Stimulated activated CD4-positive, alpha-beta T cell treated with anti-CD3 and anti-CD28 coated beads, Interleukin-4, amount 100 ng/mL, for 4 hours (primary cell): ENCODE measurements around the gene OXNAD1.

Experiments used
- DNase-seq, 2 experiments: peaks; one replicate each; pipeline ENCODE4 v3.0.0-alpha.2; 2020

Gene OXNAD1

DNA sequence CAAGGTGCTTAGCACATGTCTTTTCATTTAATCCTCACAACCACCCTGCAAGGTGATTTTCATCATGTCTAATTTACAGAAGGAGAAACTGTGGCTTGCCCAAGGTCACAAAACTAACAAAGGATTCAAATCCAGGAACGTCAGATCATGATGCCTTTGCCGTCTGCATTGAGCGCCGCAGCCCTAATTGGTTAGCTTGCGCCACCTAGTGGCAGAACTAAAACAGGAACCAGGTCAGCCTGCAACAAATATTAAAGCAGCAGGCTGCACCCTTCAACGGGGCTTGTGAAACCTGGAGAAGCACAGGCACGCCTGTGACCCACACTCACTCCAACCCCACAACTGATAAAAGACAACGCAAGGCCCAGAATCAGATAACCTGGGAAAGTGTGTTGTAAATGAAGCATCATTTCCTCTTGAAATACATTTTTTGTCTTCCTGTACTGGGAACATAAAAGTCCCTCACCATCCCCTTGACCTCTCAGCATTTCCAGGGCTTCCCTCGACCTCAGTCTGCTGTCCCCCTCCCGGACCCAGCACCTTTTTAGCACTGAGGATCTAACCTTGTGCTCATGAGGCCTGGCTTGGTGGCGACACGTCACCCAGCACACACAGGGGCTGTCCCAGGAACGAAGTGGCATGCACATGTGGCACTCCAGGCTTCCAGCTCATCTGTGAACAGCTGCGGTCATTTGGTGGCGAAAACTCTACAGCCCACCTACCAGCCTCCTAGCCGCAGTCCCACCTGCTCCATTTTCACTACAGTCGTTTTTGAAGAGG lies 17.5 kb upstream of the OXNAD1 start:
- DNase-seq, result peak; percentile 65

DNA sequence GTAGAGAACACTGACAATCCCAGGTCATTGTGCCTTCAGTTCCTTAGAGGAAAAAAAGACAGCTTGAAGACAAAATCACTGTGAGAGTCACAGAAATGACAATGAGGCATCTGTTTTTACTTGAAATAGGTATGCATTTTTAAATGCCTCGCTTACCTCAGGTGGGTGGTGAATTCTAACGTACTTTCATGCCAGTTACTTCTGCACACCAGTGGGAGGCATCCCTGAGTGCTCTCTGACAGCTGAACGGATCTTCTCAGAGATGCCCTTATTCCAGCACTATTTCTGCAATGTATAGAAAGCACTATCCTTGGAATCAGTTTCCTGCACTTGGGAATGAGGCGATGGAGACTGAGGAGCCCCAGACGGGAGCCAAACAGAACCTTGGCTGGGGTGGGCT lies 16.5 kb upstream of the OXNAD1 start:
- no peak for DNase-seq

DNA sequence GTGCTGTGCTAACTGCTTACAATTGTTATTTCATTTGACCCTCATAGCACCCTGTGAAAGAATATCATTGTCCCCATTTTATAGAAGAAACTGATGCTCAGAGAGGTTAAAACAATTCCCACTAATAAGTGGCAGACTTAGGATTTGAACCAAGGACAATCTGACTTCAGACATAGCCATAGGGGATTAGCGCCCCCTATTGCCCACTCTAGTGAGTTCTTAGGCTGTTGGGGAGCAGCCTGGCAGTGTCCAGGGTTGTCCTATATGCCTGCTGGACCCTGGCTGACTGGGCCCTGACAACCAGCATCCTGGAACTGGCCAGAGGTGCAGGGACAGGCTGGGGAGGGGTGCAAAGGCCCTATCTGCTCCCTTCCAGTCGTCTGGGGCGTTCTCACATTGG lies 15.7 kb upstream of the OXNAD1 start:
- DNase-seq, result no peak

DNA sequence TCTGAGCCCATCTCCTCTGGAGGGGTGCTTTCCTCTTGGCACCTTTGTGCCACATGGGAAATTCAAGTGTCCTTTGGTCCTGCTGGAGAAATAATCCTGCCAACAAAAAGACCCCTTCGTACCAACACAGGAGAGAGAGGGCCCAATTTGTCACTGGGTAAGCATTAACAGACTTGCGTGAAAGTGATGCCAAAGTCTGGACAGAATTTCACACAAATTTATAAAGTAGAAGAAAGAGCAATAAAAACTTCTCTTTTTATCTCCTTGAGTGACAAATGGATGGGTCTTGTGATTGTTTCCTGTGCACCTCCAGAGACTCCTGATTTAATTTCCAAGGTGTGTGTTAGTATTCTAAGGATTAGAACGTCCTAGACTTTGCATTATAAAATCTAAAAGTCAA lies 15.1 kb upstream of the OXNAD1 start:
- no peak for DNase-seq

DNA sequence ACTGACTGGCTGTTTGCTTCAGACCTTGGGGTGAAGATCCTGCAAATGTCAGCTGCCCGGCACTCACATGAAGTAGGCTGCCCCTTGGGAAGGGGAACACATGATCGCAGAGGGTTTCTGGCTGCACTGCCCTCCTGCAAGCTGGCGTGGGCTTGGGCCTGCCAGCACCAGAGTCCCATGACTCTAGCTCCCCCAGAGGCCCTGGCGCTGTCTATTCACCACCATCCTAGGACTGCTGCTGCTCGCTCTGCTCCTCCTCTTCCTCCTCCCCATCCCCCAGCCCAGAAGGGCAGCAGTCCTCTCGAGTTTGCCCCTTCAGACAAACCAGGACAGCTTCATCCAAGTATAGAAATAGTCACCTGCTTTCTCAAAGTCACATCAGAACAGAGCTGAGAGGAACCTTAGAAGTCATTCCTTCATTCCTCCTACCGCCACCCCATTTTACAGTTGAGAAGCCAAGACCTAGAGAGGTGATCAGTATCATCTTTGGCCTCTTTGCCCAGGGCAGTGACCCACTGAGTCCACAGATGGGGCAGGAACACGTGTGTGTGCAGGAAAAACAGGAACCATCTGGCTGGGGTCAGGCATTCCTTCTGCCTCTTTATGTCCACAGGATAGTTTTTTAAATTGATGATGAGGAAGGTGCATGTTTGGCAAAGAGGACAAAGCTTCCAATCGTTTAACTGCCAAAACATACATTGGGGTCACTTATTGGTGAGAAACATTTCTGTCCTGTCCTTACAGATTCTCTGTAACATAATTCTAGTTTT lies 13.5 kb upstream of the OXNAD1 start:
- DNase-seq, result no peak

DNA sequence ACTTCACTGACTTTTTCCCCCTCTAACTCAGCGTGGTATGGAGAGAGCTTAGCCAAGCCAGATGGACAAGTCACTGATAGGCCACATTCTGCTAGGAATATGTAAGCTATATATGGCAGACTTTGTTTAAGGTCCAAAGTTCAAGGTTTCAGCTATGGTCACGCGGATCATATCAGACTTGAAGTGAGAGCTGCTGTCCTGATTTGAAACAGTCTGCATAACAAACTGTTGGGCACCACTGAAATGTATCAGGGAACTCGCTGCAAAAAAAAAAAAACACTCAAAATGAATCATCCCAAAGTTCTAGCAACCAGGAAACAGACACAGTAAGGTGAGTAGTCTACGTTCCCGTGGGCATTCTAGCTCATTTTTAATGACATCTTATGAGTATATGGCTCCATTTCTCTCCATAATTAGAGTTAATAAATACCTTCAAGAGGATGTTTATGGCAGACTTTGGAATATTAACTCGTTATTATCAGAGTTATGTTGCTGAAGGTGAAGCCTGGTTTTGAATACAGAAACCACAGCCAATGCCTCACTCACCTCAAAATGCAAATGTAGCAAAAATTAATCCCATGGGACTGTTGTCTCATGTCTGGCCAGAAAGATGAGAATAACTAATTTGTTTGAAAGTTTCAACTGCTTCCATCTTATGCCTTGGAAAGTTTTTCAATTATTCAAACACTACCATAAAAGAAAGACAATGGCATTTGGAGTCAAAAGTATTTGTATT lies 12.6 kb upstream of the OXNAD1 start:
- no peak for DNase-seq

DNA sequence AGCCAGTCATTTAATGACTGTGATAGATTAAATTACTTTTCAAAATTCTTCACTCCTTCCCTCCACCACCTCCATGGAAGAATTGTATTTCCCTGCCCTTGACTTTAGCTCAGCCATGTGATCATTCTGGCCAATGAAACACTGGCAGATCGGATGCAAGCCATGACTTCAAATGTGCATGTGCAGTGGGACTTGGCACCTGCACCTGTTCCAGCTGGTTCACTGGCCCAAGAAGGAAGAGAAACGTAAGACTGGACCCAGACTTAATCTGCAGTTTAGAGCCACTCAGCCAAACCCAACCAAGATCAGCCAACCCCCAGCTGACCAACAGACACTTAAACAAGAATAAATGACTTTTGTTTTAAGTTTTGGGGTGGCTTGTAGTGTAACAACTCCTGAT lies 12.0 kb upstream of the OXNAD1 start:
- no peak for DNase-seq

DNA sequence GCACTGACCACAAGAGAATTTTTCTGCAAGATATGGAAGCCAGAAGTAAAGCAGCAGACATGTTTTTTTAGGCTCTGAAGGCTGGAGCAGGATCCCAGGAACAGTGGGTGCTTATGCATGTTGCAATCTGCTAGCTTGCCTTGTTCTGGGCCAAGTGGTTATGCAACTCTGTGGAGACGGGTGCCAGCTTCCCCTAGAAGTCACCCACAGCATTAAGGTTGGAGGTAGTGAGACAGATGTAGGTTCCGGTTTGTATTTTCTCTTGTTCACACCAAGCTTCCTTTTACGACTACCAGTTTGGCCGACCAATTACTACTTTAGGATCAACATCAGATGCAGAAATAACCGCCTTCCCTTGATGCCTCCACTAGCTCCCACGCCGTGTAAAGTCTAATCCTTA lies 11.4 kb upstream of the OXNAD1 start:
- no peak for DNase-seq

DNA sequence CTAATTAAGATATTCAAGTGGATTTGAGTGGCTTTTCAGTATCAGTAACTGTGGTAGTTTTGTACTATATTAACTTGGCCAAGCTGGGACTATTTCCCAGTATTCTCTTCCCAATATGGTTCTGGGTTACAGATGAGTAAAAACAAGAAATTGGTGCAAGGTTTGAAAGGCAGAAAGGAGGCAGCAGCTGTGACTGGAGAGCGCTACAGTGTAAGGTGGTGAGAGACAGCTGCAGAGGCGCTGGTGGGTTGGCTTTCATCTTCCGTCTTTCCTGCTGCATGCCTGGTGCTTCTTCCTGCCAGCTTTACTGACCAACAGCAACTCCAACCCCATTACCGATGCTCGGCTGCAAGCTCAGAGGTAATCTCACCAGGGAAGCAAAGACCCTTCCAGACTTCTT lies 10.1 kb upstream of the OXNAD1 start:
- DNase-seq, result no peak

DNA sequence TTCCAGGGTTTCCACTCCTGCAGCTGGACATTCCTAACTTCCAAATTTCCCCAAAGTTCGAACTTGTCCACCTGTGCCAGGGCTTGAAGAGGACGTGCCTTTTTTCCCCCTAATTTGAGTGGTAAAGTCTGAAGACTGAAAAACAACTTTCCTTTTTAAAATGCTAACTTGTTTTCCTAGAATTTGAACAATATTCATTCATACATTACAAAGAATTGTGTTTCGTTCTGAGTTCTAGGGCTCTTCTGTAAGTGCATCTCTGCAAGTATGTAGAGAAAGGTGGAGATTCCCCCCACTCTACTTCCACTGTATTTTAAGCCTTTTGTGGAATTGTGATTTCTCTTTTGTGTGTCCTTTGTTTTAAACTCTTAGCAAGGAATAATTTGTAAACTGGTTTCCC lies 9.7 kb upstream of the OXNAD1 start:
- no peak for DNase-seq

DNA sequence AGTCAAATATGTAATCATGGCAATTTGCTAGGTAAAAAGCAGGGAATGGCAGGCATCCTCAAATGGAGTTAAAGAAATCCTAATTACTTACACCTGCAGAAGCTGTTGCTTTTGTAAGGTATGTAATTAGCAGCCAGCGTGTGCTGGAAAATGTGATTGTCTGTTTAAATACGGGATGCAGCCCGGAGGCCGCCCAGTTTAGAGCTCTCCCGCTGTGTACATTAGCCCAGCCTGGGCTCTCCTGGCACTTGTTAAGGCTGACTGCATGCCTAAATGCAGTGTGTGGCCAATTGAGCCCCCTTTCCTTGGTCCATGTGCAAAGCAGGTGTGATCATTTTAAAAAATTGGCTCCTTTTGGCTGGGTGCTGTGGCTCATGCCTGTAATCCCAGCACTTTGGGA lies 9.3 kb upstream of the OXNAD1 start:
- DNase-seq, result no peak

DNA sequence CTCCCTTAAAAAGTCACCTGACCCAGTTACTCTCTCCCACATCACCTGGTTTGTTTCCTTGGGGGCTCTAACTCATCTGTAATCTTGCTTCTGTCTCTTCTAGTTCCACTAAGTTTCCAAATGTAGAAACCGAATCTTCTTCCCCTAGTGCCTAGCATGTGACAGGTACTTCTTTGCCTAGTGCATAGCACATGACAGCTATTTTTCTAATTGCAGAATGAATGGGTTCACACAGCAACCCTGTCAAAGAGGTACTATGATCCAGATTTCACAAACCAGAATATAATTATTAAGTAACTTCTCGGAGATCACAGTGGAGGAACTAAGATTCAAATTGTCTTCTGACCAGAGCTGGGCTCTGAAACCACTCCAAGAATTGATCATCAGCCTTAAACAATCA lies 7.7 kb upstream of the OXNAD1 start:
- no peak for DNase-seq

DNA sequence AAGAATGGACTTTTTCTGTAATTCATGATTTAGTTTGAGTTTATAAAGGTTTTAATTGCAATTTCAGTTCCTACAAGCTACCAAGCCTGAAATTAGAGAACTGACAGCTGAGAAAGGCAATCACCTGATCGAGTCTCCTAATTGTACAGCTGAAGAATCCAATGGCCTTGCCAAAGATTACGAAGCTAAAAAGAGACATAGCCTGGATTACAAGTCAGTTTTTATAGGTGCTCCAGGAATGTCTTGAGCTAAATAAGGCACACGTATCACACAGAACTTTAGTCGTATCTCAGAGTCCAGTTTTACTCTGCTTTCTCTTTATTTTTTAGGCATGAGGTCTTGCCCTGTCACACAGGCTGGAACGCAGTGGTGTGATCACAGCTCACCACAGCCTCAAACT lies 6.8 kb upstream of the OXNAD1 start:
- DNase-seq, result no peak

DNA sequence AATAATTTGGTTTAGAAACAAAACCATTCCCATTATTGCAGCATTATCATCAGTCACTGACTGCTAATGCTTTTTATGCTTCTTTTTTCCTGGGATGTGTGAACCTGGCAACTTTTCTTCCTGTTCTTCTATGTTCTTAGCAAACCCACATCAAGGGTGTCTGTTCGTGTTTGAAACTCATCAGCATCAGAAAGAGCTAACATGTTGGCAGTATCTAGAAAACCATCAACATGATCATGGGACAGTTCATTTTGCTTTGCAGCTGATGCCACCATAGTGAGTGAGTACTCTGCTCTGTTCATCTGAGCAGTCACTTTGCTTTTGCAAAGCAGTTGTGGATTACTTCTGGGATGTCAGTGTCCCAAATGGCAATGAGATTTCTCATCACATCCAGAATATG lies 6.1 kb upstream of the OXNAD1 start:
- DNase-seq, result no peak

DNA sequence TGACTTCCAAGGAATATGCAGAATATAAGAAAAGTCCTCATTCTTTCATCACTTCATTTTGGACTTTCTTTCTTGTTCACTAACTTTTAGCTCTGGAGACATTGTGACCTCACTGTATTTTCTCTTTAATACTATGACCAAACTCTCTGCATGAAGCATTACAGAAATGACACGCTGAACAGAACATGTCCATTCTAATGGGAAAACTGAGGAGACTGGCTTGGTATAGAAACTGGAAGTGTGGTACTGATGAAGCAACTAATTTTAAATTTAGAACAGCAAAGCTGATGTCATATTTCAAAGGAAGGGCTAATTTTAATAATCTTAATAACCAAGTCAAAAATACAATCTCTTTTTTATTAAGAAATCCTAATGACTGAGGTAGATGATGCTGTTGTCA lies 5.0 kb upstream of the OXNAD1 start:
- no peak for DNase-seq

DNA sequence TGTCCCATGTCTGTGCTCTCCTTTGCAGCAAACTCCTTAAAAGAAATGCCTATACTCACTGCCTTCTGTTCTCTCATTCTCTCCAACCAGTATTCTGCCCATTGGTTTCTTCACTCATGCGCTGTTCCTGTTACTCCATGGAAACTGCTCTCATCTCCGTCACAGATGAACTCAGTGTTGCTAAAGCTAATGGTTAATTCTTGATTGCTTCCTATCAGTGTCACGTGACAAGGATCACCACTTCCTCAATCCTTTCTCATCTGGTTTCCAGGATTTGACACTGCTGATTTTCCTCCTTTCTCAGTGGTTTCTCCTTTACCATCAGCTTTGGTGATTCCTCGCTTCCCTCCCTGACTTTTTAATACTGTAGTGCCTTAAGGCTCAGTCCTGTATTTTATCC lies 2.8 kb upstream of the OXNAD1 start:
- no peak for DNase-seq

DNA sequence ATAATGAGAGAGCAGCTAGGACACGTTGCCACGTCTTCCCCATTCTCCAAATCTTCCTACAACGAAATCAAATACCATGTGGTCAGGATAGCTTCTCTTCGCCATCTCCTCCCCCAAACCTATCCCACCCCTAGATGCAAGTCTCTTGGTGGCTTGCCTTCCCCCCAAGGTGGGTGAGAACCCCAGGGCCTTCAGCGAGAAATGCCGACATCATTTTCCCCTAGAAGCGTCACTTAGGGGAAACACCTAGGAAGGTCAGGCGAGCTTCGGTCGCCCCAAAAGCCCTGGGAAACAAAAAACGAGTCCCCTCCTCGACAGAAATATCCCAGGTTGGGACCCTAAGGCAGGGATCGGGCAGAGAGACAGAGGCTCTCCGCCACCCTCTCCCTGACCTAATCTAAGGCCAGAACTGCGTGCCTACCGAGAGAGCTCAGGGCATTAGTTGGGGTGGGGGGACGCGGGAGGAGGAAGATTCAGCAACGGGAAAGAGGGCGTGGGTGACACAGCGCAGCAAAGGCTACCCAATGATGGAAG lies 771 bp upstream of the OXNAD1 start:
- DNase-seq, result no peak

DNA sequence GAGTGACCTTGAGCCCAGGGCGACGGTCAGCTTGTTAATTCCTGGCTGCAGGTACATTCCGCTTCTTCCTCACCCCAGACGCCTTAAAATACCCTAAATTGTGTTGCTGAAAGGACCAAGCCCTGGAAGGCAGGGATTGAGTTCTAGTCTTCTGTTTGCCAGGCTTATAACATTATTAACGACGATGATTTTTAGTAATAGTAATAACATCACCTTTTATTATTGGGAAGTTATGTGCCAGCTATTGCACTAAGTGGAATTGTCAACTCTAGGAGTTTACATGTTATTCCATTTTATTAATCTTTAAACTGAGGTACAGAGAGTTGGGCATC lies 409 bp downstream of the OXNAD1 start:
- no peak for DNase-seq

DNA sequence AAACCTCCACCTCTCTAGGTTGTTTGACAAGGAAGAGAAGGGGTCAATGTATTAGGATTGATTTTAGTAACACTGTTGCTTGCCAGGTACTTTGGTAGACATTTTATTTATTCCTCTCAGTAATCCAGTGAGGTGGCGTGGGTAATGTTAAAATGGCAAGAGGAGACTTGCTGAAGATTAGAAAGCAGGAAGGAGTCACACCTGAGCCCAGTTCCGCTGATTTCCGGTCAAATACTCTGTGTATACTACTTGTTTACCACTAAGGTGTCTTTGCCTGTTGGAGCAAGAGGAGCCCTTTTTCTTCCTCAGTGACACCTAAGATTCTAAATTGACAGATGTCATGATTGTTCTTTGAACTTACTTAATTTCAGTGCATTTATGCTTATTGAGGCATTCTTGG lies 1.7 kb downstream of the OXNAD1 start:
- no peak for DNase-seq

DNA sequence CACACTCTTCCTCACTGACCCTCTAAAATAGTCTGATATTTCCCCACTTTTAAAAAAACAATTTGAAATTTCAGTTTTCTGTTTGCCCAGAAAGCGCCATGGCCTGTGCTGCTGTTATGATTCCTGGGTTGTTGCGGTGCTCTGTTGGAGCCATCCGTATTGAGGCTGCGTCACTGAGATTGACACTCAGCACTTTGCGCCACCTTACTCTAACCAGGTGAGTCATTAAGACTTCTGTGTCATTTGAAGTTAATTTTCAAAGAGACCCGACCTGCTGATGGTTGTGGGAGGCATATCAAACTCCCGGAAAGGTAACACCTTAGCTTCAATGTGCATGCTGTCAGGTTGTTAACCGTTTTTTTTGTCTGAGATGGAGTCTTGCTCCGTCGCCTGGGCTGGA lies 5.8 kb downstream of the OXNAD1 start:
- no peak for DNase-seq

DNA sequence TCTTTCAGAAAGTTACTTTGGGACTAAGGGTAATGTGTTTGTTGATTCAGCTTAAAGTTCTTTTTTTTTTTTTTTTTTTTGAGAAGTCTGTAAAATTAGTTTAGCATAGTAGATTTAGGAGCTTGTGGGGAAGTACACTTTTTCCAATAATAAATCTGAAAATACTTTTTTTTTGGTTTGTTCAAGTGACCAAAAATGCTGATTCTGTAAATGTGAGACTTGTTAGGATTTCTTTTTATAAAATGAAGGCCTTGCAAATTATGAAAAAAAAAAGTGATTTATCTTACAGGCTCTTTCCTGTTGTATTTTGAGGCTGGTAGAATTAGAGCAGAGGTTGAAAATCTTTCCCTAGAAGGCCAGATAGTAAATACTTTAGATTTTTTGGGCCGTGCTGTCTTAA lies 7.6 kb downstream of the OXNAD1 start:
- DNase-seq, result no peak

DNA sequence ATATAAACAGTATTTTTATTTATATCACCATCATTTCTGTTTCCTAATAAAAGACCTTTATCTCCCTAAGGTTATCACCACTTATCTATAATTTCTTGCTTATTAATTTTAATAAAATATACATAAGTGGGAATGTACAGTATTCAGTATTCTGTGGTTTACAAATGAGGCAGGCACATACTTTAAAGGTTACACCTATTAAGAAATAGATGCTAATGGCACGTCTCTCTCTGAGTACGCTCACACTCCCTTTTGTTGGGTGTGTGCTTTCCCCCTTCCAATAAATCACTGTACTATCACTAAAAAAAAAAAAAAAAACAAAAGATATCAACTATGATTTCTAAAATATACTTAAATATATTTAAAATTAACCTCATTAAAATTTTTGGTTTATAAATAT lies 8.9 kb downstream of the OXNAD1 start:
- no peak for DNase-seq

DNA sequence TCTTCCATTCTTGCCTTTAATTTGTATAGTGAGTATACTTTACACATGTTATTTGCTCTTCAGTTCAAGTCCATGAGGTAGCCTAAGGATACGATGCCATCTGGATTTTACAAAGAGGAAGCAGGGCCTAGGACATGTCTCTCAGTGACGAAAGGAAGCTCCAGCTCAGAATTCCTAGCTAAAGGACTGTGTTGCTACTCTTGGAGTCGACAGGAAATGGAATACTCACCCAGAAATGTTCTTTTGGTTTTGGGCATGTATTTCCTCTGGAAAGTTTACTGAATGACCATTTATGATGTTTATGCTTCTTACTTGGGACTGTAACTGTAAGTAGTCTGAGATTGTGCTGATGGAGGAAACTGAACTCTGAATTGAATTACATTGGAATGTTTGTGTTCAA lies 12.5 kb downstream of the OXNAD1 start:
- DNase-seq, result no peak
